AG04450 (cell line): ENCODE data around the gene MAB21L3. TPM values are rescaled to one million over a fixed set of nuclear protein-coding genes. Genes with fewer than 3 reads are reported as not detected.

Experiments
- CTCF ChIA-PET: fragments of 300-600, 350-600 bp; formaldehyde crosslinking; extraction: SDS; loops from one replicate; lab custom pipeline; 2022; ENCODE audit warnings: antibody characterized with exemption, inconsistent platforms; lab: Charles Lee
- POLR2A ChIA-PET: fragments of 350-600 bp; formaldehyde crosslinking; extraction: SDS; loops from one replicate; lab custom pipeline; 2021; ENCODE audit warnings: antibody characterized with exemption, inconsistent platforms; lab: Yijun Ruan, JAX
- DNase-seq: peaks from one replicate; pipeline ENCODE4 v3.0.0-alpha.2; 2011; ENCODE audit warnings: low read depth, low spot score
- H3K27ac ChIP-seq: one replicate; pipeline ENCODE4 v1.5.1; 2012; ENCODE audit warnings: low read depth, low read length, control low read depth
- H3K27me3 ChIP-seq: one replicate; pipeline ENCODE4 v1.6.0; 2012; ENCODE audit warnings: low read length; ENCODE audit not compliant: control insufficient read depth, insufficient read depth
- H3K4me3 ChIP-seq: 2 replicates; pipeline ENCODE4 v1.5.1; 2011; ENCODE audit warnings: mild to moderate bottlenecking, low read depth, low read length, control low read depth
- H3K9me3 ChIP-seq: 2 replicates; pipeline ENCODE4 v1.5.1; 2012; ENCODE audit warnings: low read length; ENCODE audit not compliant: control insufficient read depth, insufficient read depth
- polyA plus RNA-seq: library from polyadenylated mRNA; depleted of rRNA; stranded (reverse); fragments of >200 nt; gene quantifications from 2 replicates; pipeline ENCODE4 v1.2.3, GENCODE V29; 2011
- TF ChIP-seq, protein P1 (sequence below): IDR thresholded peaks from 2 replicates; pipeline ENCODE4 v1.5.1; 2011; ENCODE audit warnings: low read depth, low read length, control low read depth, inconsistent platforms

MAB21L3 gene
- polyA plus RNA-seq, 1 experiment, result not detected

DNA sequence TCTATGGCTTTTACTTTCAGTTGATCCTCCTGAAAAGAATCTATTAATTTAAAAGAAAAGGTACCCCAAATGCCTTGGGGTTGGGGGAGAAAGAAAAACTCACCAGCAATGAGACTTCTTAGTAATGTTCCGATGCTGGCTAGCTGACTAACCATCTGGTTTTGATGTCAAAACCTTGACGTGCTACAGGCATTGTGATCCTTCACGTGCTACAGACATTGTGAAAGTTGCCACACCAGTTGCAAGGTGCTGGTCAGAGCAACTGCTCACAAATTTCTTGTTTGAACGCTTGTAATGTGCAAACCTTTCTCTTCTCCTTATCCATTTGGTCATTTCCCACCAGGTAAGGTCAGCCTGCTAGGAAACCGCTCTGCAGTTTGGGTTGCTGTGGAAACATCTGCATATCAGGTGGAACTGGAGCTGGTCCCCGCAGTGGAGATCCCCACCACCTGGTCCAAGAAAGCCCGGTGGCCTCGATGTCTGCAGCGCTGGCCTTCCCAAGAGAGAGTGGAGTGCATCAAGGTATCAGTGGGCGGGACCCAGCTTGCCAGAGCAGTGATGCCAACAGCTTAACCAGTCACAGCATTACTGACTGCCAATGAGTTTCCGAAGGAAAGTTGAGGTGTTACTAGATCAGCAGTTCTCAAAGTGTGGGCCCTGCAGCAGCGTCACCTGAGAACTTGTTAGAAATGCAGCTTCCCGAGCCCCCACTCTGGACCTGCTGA, 16.1 kb downstream of the MAB21L3 start:
- peaks cover 6% of the 10 kb centered on the region for H3K27me3 ChIP-seq
- no peak for DNase-seq
- TF ChIP-seq, protein P1, sequence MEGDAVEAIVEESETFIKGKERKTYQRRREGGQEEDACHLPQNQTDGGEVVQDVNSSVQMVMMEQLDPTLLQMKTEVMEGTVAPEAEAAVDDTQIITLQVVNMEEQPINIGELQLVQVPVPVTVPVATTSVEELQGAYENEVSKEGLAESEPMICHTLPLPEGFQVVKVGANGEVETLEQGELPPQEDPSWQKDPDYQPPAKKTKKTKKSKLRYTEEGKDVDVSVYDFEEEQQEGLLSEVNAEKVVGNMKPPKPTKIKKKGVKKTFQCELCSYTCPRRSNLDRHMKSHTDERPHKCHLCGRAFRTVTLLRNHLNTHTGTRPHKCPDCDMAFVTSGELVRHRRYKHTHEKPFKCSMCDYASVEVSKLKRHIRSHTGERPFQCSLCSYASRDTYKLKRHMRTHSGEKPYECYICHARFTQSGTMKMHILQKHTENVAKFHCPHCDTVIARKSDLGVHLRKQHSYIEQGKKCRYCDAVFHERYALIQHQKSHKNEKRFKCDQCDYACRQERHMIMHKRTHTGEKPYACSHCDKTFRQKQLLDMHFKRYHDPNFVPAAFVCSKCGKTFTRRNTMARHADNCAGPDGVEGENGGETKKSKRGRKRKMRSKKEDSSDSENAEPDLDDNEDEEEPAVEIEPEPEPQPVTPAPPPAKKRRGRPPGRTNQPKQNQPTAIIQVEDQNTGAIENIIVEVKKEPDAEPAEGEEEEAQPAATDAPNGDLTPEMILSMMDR, result no peak
- H3K9me3 ChIP-seq, result no peaks in the 10 kb centered on the region; the same call in 1 of the 2 replicates
- CTCF ChIA-PET, result no interaction called here
- no peak overlapping the region for H3K4me3 ChIP-seq
- no peak overlapping the region for H3K27ac ChIP-seq
- POLR2A ChIA-PET, result no interaction called here

DNA sequence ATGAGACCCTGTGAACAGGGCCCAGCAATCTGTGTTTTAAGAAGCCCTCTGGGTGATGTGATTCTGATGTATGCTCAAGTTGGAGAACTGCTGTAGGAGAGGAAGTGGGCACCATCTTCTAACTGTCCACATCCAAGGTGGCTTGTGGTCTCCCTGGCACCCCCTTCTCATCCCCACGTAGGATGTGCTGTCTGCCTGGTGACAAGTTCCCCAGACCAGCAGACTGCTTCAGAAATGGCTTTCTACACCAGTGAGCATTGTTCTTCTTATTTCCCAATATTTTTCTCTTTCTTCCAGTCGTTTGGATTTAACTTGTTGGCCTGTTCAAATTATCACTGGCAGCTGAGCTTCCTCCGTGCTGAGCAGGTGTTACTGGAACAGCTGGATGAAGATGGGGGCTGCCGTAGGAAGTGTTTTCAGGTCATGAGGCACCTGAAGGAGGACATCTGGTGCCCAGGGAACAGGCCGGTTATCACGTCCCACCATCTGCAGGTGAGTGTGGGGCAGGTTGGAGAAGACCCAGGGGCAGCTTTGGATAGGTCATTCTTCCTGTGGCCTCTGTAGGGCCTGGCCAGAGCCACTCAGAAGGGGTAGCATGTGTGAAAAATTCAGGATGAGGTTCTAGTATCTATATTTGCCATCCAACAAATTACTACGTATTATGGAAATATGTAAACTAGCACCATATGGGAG, 16.8 kb downstream of the MAB21L3 start:
- DNase-seq, result no peak
- Histone ChIP-seq H3K27me3 (peaks cover 6% of the 10 kb centered on the region), H3K9me3 (no peaks in the 10 kb centered on the region; the same call in 1 of the 2 replicates), H3K4me3 (no peak overlapping the region), H3K27ac (no peak overlapping the region)
- TF ChIP-seq, protein P1, result no peak
- ChIA-PET POLR2A (no interaction called here), CTCF (no interaction called here)

DNA sequence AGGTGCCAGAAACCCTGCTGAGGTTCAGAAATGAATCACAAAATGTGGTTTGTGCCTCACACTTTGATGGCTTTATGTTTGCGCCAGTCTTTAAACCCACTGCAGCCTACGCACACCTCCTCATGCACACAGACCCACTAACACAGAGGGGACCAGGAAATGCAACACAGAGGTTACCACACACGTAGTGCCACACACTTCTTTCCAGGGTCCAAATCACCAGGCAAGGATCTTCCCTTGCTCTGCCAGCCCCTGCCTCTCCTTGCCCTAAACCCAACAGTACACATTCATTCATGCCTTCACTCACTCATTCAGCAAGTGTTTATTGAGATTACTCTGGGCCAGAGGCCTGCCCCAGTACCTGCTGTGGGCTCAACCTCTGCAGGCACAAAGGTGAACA, 17.5 kb downstream of the MAB21L3 start:
- no peak for DNase-seq
- H3K4me3 ChIP-seq, result no peak overlapping the region
- POLR2A ChIA-PET, result no interaction called here
- TF ChIP-seq, protein P1, result no peak
- H3K27me3 ChIP-seq, result peaks cover 6% of the 10 kb centered on the region
- no peak overlapping the region for H3K27ac ChIP-seq
- no peaks in the 10 kb centered on the region; the same call in 1 of the 2 replicates for H3K9me3 ChIP-seq
- CTCF ChIA-PET, result no interaction called here

DNA sequence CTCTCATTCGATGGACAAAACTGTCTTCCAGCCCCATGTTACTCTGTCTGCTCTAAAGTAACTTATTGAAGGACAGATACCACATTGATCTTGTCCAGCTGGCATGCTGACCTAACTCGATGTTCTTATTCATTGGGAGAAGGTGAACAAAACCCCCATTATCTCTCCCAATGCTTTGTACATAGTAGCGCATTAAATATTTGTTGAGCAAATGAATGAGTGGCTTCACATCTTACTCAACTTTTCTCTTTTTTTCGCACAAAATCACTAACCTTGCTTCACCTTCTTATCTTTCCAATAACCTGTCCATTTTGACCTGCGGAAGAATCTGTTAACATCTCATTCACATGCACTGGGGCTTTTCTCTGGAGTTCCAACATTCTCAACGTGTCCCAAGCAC, 18.3 kb downstream of the MAB21L3 start:
- TF ChIP-seq, protein P1, result no peak
- H3K9me3 ChIP-seq, result no peaks in the 10 kb centered on the region
- H3K4me3 ChIP-seq, result no peak overlapping the region
- CTCF ChIA-PET, result no interaction called here
- no peak overlapping the region for H3K27ac ChIP-seq
- peaks cover 6% of the 10 kb centered on the region for H3K27me3 ChIP-seq
- POLR2A ChIA-PET, result no interaction called here
- DNase-seq, result no peak

DNA sequence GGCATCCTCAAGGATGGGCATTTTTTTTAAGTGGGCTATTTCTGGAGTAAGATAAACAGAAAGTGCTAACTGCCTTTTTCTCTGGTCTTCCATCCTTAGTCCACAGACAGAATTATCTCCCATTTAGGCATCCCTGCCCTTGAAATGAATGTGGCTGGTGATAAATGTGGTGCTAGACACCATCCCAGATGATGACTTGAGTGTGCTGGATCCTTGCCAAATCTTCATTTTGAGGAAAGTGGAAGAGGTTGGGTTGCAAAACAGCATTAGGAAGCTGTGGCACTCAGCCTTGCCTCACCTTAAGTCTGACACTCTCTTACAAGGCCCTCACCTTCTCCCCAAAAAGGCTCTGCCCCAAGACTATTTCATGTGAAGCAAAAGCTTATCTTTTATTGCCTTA, 19.2 kb downstream of the MAB21L3 start:
- Histone ChIP-seq H3K4me3 (no peak overlapping the region), H3K27me3 (peaks cover 6% of the 10 kb centered on the region), H3K9me3 (no peaks in the 10 kb centered on the region), H3K27ac (no peak overlapping the region)
- TF ChIP-seq, protein P1, result no peak
- no peak for DNase-seq
- POLR2A ChIA-PET, result no interaction called here
- CTCF ChIA-PET, result interaction anchor here (1.0 to 1.6 kb wide), 2 partner anchors 9 to 355 kb away, joined by 4 to 6 read pairs; no protein-coding TSS in a partner anchor
